ENCODE measurements around the gene GAL3ST2. TPM values are rescaled to one million over a fixed set of nuclear protein-coding genes. Genes with fewer than 3 reads are reported as not detected.

The GAL3ST2 gene
- polyA plus RNA-seq, 1 donor from 2014 or later = not detected

- Histone ChIP-seq H4K20me1 (ENCODE audit: insufficient read depth) (no peaks in the 10 kb centered on the region), H3K9me2 (ENCODE audit: insufficient read depth, low read length) (no peaks in the 10 kb centered on the region), H3K9me3 (ENCODE audit: low read length) (no peaks in the 10 kb centered on the region), H3K9ac (ENCODE audit: low read length) (no peak overlapping the region), H3K27me3 (ENCODE audit: insufficient read depth, low read depth, low read length) (no peaks in the 10 kb centered on the region), H3K4me3 (ENCODE audit: low read length) (no peak overlapping the region), H3K36me3 (ENCODE audit: insufficient read depth, low read length) (no peaks in the 10 kb centered on the region), H3K4me2 (ENCODE audit: low read length) (no peak overlapping the region), H2AFZ (ENCODE audit: low read depth, low read length) (no peak overlapping the region), H3K27ac (ENCODE audit: low read length) (no peak overlapping the region), H3F3A (ENCODE audit: insufficient read depth, low read length, poor library complexity, severe bottlenecking) (no peaks in the 10 kb centered on the region), H3K79me2 (replicated peaks; ENCODE audit: insufficient read depth, low read length) (no peaks in the 10 kb centered on the region)
- TF ChIP-seq TAF1 (IDR thresholded peaks at IDR 0.05; ENCODE audit: low read depth) (no peak), RAD21 (conservative IDR thresholded peaks at IDR 0.05) (no peak), REST (IDR thresholded peaks at IDR 0.05; ENCODE audit: borderline replicate concordance) (no peak), CTCF (IDR thresholded peaks at IDR 0.05; ENCODE audit: poor library complexity, severe bottlenecking) (no peak), SMC3 (conservative IDR thresholded peaks at IDR 0.05; ENCODE audit: poor library complexity) (no peak), POLR2AphosphoS5 (IDR thresholded peaks at IDR 0.05) (no peak), EZH2 (IDR thresholded peaks at IDR 0.05; ENCODE audit: borderline replicate concordance, insufficient read depth, low read length, poor library complexity, severe bottlenecking) (no peak), EP300 (conservative IDR thresholded peaks at IDR 0.05; ENCODE audit: poor library complexity, severe bottlenecking) (no peak), MXI1 (conservative IDR thresholded peaks at IDR 0.05; ENCODE audit: poor library complexity, severe bottlenecking) (no peak)
Measured at GRCh38 chr2:241777170-241777685, 606 bp downstream of the GAL3ST2 start.

- Histone ChIP-seq H3K27me3 (ENCODE audit: insufficient read depth, low read depth, low read length) (no peaks in the 10 kb centered on the region), H3K36me3 (ENCODE audit: insufficient read depth, low read length) (no peaks in the 10 kb centered on the region), H3F3A (ENCODE audit: insufficient read depth, low read length, poor library complexity, severe bottlenecking) (no peaks in the 10 kb centered on the region), H3K27ac (ENCODE audit: low read length) (no peak overlapping the region), H4K20me1 (ENCODE audit: insufficient read depth) (no peaks in the 10 kb centered on the region), H3K4me2 (ENCODE audit: low read length) (no peak overlapping the region), H2AFZ (ENCODE audit: low read depth, low read length) (no peak overlapping the region), H3K4me3 (ENCODE audit: low read length) (no peak overlapping the region), H3K9me2 (ENCODE audit: insufficient read depth, low read length) (no peaks in the 10 kb centered on the region), H3K9me3 (ENCODE audit: low read length) (no peaks in the 10 kb centered on the region), H3K9ac (ENCODE audit: low read length) (no peak overlapping the region), H3K79me2 (replicated peaks; ENCODE audit: insufficient read depth, low read length) (no peaks in the 10 kb centered on the region)
- TF ChIP-seq CTCF (IDR thresholded peaks at IDR 0.05; ENCODE audit: poor library complexity, severe bottlenecking) = no peak
- TF ChIP-seq MXI1 (conservative IDR thresholded peaks at IDR 0.05; ENCODE audit: poor library complexity, severe bottlenecking) = no peak
- TF ChIP-seq EP300 (conservative IDR thresholded peaks at IDR 0.05; ENCODE audit: poor library complexity, severe bottlenecking) = no peak
- no peak for TF ChIP-seq POLR2AphosphoS5 (IDR thresholded peaks at IDR 0.05)
- TF ChIP-seq SMC3 (conservative IDR thresholded peaks at IDR 0.05; ENCODE audit: poor library complexity) = no peak
- no peak for TF ChIP-seq EZH2 (IDR thresholded peaks at IDR 0.05; ENCODE audit: borderline replicate concordance, insufficient read depth, low read length, poor library complexity, severe bottlenecking)
- no peak for TF ChIP-seq RAD21 (conservative IDR thresholded peaks at IDR 0.05)
Measured at GRCh38 chr2:241777686-241778627, 1.3 kb downstream of the GAL3ST2 start.

Measured in neural cell (in vitro differentiated cells).